ENCODE results near the gene JAZF1. TPM values are rescaled to one million over a fixed set of nuclear protein-coding genes. Genes with fewer than 3 reads are reported as not detected.

JAZF1 gene
- polyA plus RNA-seq, 3 donors: 12.1 to 18.1 (median 17.2) TPM

DNA sequence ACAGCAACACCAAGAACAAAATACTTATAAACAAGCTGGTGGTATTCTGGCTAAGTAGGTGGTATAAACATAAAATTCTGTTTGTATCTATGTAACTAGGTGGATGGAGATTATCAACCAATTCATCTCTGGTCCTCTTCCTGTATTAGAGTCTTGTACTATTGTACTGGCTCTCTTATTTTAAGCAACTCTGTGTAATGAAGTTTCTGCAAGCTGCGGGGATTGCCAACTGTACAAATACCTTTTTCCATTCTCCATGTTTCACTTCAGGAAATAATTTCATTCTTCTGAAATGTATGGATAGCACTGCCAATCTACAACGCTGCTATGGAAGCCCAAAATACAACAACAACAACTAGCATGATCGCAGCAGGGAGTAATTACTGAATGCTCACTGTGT lies 44.8 kb downstream of the JAZF1 start:
- intact Hi-C loops (cut with micrococcal nuclease): no loop called here
- TF ChIP-seq, protein P1, sequence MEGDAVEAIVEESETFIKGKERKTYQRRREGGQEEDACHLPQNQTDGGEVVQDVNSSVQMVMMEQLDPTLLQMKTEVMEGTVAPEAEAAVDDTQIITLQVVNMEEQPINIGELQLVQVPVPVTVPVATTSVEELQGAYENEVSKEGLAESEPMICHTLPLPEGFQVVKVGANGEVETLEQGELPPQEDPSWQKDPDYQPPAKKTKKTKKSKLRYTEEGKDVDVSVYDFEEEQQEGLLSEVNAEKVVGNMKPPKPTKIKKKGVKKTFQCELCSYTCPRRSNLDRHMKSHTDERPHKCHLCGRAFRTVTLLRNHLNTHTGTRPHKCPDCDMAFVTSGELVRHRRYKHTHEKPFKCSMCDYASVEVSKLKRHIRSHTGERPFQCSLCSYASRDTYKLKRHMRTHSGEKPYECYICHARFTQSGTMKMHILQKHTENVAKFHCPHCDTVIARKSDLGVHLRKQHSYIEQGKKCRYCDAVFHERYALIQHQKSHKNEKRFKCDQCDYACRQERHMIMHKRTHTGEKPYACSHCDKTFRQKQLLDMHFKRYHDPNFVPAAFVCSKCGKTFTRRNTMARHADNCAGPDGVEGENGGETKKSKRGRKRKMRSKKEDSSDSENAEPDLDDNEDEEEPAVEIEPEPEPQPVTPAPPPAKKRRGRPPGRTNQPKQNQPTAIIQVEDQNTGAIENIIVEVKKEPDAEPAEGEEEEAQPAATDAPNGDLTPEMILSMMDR (IDR thresholded peaks at IDR 0.05): no peak
- H3K4me1 Mint-ChIP-seq: peaks cover 9% of the 10 kb centered on the region

DNA sequence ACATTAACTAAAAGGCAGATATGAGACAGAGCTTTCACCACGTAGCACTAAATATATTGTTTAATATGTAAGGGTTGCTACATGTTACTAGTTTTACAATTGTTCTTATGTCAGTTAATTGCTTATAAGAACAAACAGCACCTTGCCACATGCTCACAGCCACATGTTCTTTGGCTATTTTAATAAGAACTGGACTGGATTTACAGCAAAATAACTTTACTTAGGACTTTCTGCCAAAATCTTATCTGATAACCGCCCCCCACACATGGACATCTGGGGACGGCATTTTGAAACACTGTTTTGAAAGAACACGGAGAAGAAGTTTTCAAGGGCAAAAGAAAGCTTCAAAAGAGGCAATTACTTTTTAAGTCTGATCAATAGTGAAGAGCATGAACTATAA lies 45.3 kb downstream of the JAZF1 start:
- peaks cover 32 to 36% of the 10 kb centered on the region in 2 donors for H3K36me3 Mint-ChIP-seq
- Histone ChIP-seq H3K79me2 (ENCODE audit: insufficient read depth, low read length) (peaks cover 50% of the 10 kb centered on the region), H3K36me3 (replicated peaks in 1 of 2; ENCODE audit: control insufficient read depth in 1 of 2, insufficient read depth in 2 of 2, low read length in 2 of 2) (peaks cover 4 to 34% of the 10 kb centered on the region in 2 donors), H3K4me3 (replicated peaks in 1 of 3; ENCODE audit: low read depth in 2 of 3, low read length in 3 of 3) (no peak overlapping the region), H3K27me3 (ENCODE audit: control insufficient read depth in 2 of 2, insufficient read depth in 2 of 2, low read length in 2 of 2) (no peaks in the 10 kb centered on the region), H3K27ac (ENCODE audit: low read depth in 1 of 2, low read length in 2 of 2) (no peak overlapping the region), H4K20me1 (ENCODE audit: insufficient read depth, low read length) (peaks cover 95% of the 10 kb centered on the region), H3K9me3 (replicated peaks in 1 of 2; ENCODE audit: control insufficient read depth in 1 of 2, insufficient read depth in 1 of 2, low read length in 2 of 2) (no peaks in the 10 kb centered on the region), H3K4me1 (ENCODE audit: control insufficient read depth in 1 of 2, insufficient read depth in 2 of 2, low read length in 2 of 2) (no peaks in the 10 kb centered on the region), H2AFZ (ENCODE audit: insufficient read depth, low read depth, low read length, poor library complexity, severe bottlenecking) (no peak overlapping the region), H3K4me2 (replicated peaks; ENCODE audit: extremely low read depth, low read length, poor library complexity, severe bottlenecking) (no peak overlapping the region), H3K9ac (ENCODE audit: insufficient read depth, low read length, poor library complexity, severe bottlenecking) (no peak overlapping the region)
- no peak for DNase-seq
- intact Hi-C loops (cut with micrococcal nuclease): no loop called here
- H3K4me1 Mint-ChIP-seq: peaks cover 9% of the 10 kb centered on the region
- TF ChIP-seq, protein P1 (IDR thresholded peaks at IDR 0.05): no peak
- H3K4me3 Mint-ChIP-seq: no peak overlapping the region
- H3K9me3 Mint-ChIP-seq: no peaks in the 10 kb centered on the region
- 100% methylated on average over 1 of the region's 4 CpGs for WGBS (ENCODE audit: insufficient coverage)
- peaks cover 0 to 3% (median 2%) of the 10 kb centered on the region in 3 donors for H3K27me3 Mint-ChIP-seq (ENCODE audit: low read depth in 3 of 3)
- H3K27ac Mint-ChIP-seq: no peak overlapping the region

More for the DNA sequence above, 44.8 kb downstream of the JAZF1 start:
- H3K9ac ChIP-seq (ENCODE audit: insufficient read depth, low read length, poor library complexity, severe bottlenecking): no peak overlapping the region
- H3K4me2 ChIP-seq (replicated peaks; ENCODE audit: extremely low read depth, low read length, poor library complexity, severe bottlenecking): no peak overlapping the region
- Mint-ChIP-seq H3K27me3 (ENCODE audit: low read depth in 3 of 3) (peaks cover 0 to 3% (median 2%) of the 10 kb centered on the region in 3 donors), H3K36me3 (peaks cover 32 to 36% of the 10 kb centered on the region in 2 donors), H3K27ac (no peak overlapping the region), H3K9me3 (no peaks in the 10 kb centered on the region), H3K4me3 (no peak overlapping the region)
- H3K27me3 ChIP-seq (ENCODE audit: control insufficient read depth in 2 of 2, insufficient read depth in 2 of 2, low read length in 2 of 2): no peaks in the 10 kb centered on the region
- no peak overlapping the region for H2AFZ ChIP-seq (ENCODE audit: insufficient read depth, low read depth, low read length, poor library complexity, severe bottlenecking)
- H3K79me2 ChIP-seq (ENCODE audit: insufficient read depth, low read length): peaks cover 46% of the 10 kb centered on the region
- H3K9me3 ChIP-seq (replicated peaks in 1 of 2; ENCODE audit: control insufficient read depth in 1 of 2, insufficient read depth in 1 of 2, low read length in 2 of 2): no peaks in the 10 kb centered on the region
- H3K36me3 ChIP-seq (replicated peaks in 1 of 2; ENCODE audit: control insufficient read depth in 1 of 2, insufficient read depth in 2 of 2, low read length in 2 of 2): peaks cover 4 to 34% of the 10 kb centered on the region in 2 donors
- H4K20me1 ChIP-seq (ENCODE audit: insufficient read depth, low read length): peaks cover 94% of the 10 kb centered on the region
- 100% methylated on average over 1 of the region's 3 CpGs for WGBS (ENCODE audit: insufficient coverage)
- H3K4me1 ChIP-seq (ENCODE audit: control insufficient read depth in 1 of 2, insufficient read depth in 2 of 2, low read length in 2 of 2): no peaks in the 10 kb centered on the region
- no peak overlapping the region for H3K27ac ChIP-seq (ENCODE audit: low read depth in 1 of 2, low read length in 2 of 2)
- H3K4me3 ChIP-seq (replicated peaks in 1 of 3; ENCODE audit: low read depth in 2 of 3, low read length in 3 of 3): no peak overlapping the region
- DNase-seq: no peak
